ENCODE results near the gene FBXW11.

GRCh38 chr5:171813813-171814490 lies 192.5 kb downstream of the FBXW11 start:
- no peak for TF ChIP-seq POLR2A (IDR thresholded peaks at IDR 0.05)
- no peak for TF ChIP-seq CTCF (IDR thresholded peaks at IDR 0.05)
